ENCODE results near the gene RNPEP. TPM values are rescaled to one million over a fixed set of nuclear protein-coding genes. Genes with fewer than 3 reads are reported as not detected.
"Not testable (repeated sequence)": the region's sequence is repeated elsewhere in the genome, so short reads cannot be mapped to it uniquely, and the experiment has no call there.

The RNPEP gene
- polyA plus RNA-seq, 1 donor from 2014 or later: 38.5 TPM

DNA sequence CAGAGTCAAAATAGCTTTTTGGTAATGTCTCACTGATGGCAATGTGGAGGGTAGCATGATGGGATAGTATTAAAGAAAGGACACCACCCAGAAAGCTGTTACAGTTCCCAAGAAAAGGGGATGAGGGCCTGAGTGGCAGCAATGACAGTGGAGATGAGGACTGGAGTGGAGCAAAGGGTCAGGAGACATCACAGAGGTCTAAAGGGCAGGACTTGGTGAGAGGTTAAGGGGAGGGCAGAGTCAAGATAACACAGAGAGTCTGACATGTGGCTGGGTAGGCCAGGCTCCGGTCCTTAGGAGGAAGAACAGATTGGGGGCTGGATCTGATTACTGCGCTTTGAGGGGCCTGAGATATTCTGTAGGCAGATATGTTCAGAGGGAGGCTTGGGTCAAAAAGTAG, 47.3 kb downstream of the RNPEP start:
- Mint-ChIP-seq H3K4me1 (no peaks in the 10 kb centered on the region), H3K27ac (peak overlapping the region in 1 of 3 donors; percentile 7), H3K36me3 (no peaks in the 10 kb centered on the region), H3K4me3 (no peak overlapping the region), H3K9me3 (no peaks in the 10 kb centered on the region), H3K27me3 (no peaks in the 10 kb centered on the region)

DNA sequence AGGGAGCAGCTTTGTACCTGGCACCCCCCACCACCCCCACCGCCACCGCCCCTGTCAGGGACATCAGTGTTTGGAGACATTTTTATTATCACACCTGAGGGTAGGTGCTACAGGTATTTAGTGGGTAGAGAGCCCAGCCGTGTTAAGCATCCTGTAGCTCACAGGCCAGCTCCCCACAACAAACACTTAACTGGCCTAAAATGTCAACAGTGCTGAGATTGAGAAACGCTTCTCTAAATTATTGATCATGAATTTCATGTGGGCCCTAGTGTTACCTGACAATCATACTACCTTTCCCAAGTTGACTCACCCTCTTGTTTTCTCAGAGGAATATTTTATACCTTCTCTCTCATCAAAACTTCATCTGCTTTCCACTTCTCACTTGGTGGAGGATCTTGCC, 49.3 kb downstream of the RNPEP start:
- Mint-ChIP-seq H3K36me3 (no peaks in the 10 kb centered on the region), H3K27ac (no peak overlapping the region), H3K4me3 (no peak overlapping the region), H3K4me1 (no peaks in the 10 kb centered on the region), H3K27me3 (no peaks in the 10 kb centered on the region), H3K9me3 (no peaks in the 10 kb centered on the region)

GRCh38 chr1:202034149-202034682, 51.8 kb downstream of the RNPEP start:
- Mint-ChIP-seq H3K9me3 (peaks cover 0 to 2% (median 0%) of the 10 kb centered on the region in 3 donors), H3K4me3 (no peak overlapping the region), H3K27me3 (no peaks in the 10 kb centered on the region), H3K4me1 (peaks cover 0 to 2% (median 0%) of the 10 kb centered on the region in 3 donors), H3K27ac (no peak overlapping the region), H3K36me3 (no peaks in the 10 kb centered on the region)

- Mint-ChIP-seq H3K27ac (no peak overlapping the region), H3K4me1 (peaks cover 0 to 2% (median 0%) of the 10 kb centered on the region in 3 donors), H3K9me3 (peaks cover 0 to 2% (median 0%) of the 10 kb centered on the region in 3 donors), H3K4me3 (no peak overlapping the region), H3K36me3 (no peaks in the 10 kb centered on the region), H3K27me3 (no peaks in the 10 kb centered on the region)
Measured at GRCh38 chr1:202034683-202035462, 52.4 kb downstream of the RNPEP start.

- no peaks in the 10 kb centered on the region for H3K36me3 Mint-ChIP-seq
- H3K4me1 Mint-ChIP-seq: peaks cover 0 to 2% (median 0%) of the 10 kb centered on the region in 3 donors
- no peak overlapping the region for H3K4me3 Mint-ChIP-seq
- no peak overlapping the region for H3K27ac Mint-ChIP-seq
- H3K9me3 Mint-ChIP-seq: peaks cover 0 to 2% (median 0%) of the 10 kb centered on the region in 3 donors
- peaks cover 1% of the 10 kb centered on the region for H3K27me3 Mint-ChIP-seq
Measured at GRCh38 chr1:202036595-202037387, 54.3 kb downstream of the RNPEP start.

- H3K36me3 Mint-ChIP-seq: no peaks in the 10 kb centered on the region
- H3K4me3 Mint-ChIP-seq: no peak overlapping the region
- H3K27me3 Mint-ChIP-seq: peaks cover 1% of the 10 kb centered on the region
- H3K4me1 Mint-ChIP-seq: peaks cover 0 to 2% (median 0%) of the 10 kb centered on the region in 3 donors
- peaks cover 0 to 2% (median 0%) of the 10 kb centered on the region in 3 donors for H3K9me3 Mint-ChIP-seq
- no peak overlapping the region for H3K27ac Mint-ChIP-seq
Measured at GRCh38 chr1:202037706-202038296, 55.4 kb downstream of the RNPEP start.

- H3K9me3 Mint-ChIP-seq: peaks cover 0 to 2% (median 0%) of the 10 kb centered on the region in 3 donors
- no peak overlapping the region for H3K27ac Mint-ChIP-seq
- H3K4me1 Mint-ChIP-seq: peaks cover 0 to 2% (median 0%) of the 10 kb centered on the region in 3 donors
- no peak overlapping the region for H3K4me3 Mint-ChIP-seq
- peaks cover 1% of the 10 kb centered on the region for H3K27me3 Mint-ChIP-seq
- no peaks in the 10 kb centered on the region for H3K36me3 Mint-ChIP-seq
Measured at GRCh38 chr1:202038688-202039346, 56.4 kb downstream of the RNPEP start.

- H3K27ac Mint-ChIP-seq: no peak overlapping the region
- peaks cover 11% of the 10 kb centered on the region for H3K27me3 Mint-ChIP-seq
- H3K4me3 Mint-ChIP-seq: no peak overlapping the region
- no peaks in the 10 kb centered on the region for H3K4me1 Mint-ChIP-seq
- H3K36me3 Mint-ChIP-seq: no peaks in the 10 kb centered on the region
- peaks cover 0 to 1% (median 0%) of the 10 kb centered on the region in 3 donors for H3K9me3 Mint-ChIP-seq
Measured at GRCh38 chr1:202045705-202046104, 63.3 kb downstream of the RNPEP start.

DNA sequence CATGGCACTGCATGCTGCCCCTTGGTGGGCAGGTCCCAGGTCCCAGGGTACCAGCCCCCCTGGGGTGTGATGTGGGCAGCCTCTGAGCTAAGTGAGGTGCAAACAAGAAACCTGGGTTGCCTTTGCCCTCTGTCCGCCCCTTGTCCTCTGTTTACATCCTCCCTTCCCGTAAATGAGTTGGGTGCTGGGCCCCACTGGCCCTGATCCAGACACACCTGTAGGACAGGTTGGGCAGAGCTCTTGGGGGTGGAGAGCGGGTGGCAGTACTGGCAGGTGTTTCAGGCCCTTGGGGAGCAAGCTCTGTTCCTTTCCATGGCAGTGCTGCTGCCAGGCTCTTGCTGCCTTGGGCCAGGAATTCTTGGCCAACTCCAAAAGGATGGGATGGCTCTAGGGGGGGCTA, 63.8 kb downstream of the RNPEP start:
- peaks cover 0 to 1% (median 0%) of the 10 kb centered on the region in 3 donors for H3K9me3 Mint-ChIP-seq
- H3K4me3 Mint-ChIP-seq: no peak overlapping the region
- no peaks in the 10 kb centered on the region for H3K4me1 Mint-ChIP-seq
- H3K36me3 Mint-ChIP-seq: no peaks in the 10 kb centered on the region
- H3K27ac Mint-ChIP-seq: no peak overlapping the region
- H3K27me3 Mint-ChIP-seq: peaks cover 11% of the 10 kb centered on the region

DNA sequence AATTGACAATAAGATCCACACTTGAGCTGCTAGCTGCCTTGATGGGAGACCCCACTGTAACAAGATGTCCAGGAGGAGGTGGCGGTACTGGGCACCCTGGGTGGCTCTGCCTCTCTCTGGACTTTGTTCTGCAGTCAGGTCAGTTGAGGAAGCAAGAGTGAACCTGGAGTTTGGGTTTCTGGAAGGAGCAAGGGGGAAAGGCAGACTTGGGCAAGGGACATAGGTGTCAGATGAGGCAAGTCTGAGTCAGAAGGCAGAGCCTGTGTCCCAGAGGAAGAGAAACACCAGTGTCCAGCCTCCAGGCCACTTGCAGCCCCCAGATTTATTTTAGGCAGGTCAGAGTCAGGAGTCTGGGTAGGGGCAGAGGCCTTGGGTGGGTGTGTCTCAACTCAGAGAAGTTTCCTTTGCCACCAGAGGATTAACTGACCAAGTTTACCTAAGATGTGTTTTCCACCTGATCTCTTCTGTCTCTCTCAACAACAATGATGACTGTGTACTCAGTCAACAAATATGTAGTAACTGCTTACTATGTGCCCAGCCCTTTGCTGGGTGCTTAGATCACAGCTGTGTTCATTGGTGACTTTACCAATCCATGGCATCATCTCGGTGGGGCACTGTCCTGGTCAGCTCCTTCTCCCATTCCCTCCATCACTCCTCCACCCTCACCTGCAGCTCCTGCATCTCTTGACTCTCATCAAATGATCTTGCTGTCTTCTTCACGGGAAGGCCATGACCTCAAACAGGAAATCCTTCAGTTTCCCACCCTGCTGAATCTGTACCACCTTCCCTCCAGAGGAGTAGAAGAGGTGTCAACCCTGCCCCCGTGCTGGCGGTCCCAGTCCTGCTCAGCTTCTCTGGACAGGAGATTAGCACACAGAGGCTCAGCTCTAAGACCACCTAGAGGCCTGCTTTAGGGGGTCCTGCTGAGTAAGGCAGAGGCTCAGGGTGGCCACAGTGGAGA, 64.6 kb downstream of the RNPEP start:
- Mint-ChIP-seq H3K27me3 (peaks cover 11% of the 10 kb centered on the region), H3K9me3 (peaks cover 0 to 1% (median 0%) of the 10 kb centered on the region in 3 donors), H3K4me3 (no peak overlapping the region), H3K4me1 (no peaks in the 10 kb centered on the region), H3K36me3 (no peaks in the 10 kb centered on the region), H3K27ac (no peak overlapping the region)

- no peaks in the 10 kb centered on the region for H3K36me3 Mint-ChIP-seq
- no peaks in the 10 kb centered on the region for H3K4me1 Mint-ChIP-seq
- peaks cover 11% of the 10 kb centered on the region for H3K27me3 Mint-ChIP-seq
- H3K27ac Mint-ChIP-seq: no peak overlapping the region
- H3K9me3 Mint-ChIP-seq: peaks cover 0 to 1% (median 0%) of the 10 kb centered on the region in 3 donors
- no peak overlapping the region for H3K4me3 Mint-ChIP-seq
Measured at GRCh38 chr1:202047977-202048376, 65.5 kb downstream of the RNPEP start.

GRCh38 chr1:202049129-202049528, 66.7 kb downstream of the RNPEP start:
- Mint-ChIP-seq H3K27me3 (peaks cover 11% of the 10 kb centered on the region), H3K36me3 (no peaks in the 10 kb centered on the region), H3K9me3 (peaks cover 0 to 2% (median 0%) of the 10 kb centered on the region in 3 donors), H3K4me3 (no peak overlapping the region), H3K4me1 (no peaks in the 10 kb centered on the region), H3K27ac (no peak overlapping the region)

DNA sequence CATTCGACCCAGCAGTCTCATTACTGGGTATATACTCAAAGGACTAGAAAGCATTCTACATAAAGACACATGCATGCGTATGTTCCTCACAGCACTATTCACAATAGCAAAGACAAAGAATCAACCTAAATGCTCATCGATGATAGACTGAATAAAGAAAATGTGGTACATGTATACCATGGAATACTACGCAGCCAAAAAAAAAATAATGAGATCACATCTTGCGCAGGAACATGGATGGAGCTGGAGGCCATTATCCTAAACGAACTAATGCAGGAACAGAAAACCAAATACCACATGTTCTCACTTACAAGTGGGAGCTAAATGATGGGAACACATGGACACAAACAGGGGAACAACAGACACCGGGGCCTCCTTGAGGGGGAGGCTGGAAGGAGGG, 71.6 kb downstream of the RNPEP start:
- Mint-ChIP-seq H3K27ac (peak overlapping the region in 1 of 3 donors; percentile 73), H3K4me1 (no peaks in the 10 kb centered on the region), H3K4me3 (no peak overlapping the region), H3K36me3 (no peaks in the 10 kb centered on the region), H3K9me3 (peaks cover 0 to 1% (median 0%) of the 10 kb centered on the region in 3 donors), H3K27me3 (peaks cover 8% of the 10 kb centered on the region)

- H3K4me3 Mint-ChIP-seq, H3K9me3 Mint-ChIP-seq: not testable (repeated sequence)
Measured at GRCh38 chr1:202054673-202055072, 72.2 kb downstream of the RNPEP start.

More at GRCh38 chr1:202054673-202055072, 72.2 kb downstream of the RNPEP start:
- H3K36me3 Mint-ChIP-seq, H3K4me1 Mint-ChIP-seq, H3K27ac Mint-ChIP-seq, H3K27me3 Mint-ChIP-seq: not testable (repeated sequence)

Measured in IgD-negative memory B cell (primary cell).